NCI-H2227 (cell line): Measurements from ENCODE around the gene ZBTB2.

ENCODE experiments used
- DNase-seq: peaks from one replicate; lab custom pipeline; 2025; ENCODE audit not compliant: unreplicated experiment; lab: John Stamatoyannopoulos, UW

The ZBTB2 gene, protein sequence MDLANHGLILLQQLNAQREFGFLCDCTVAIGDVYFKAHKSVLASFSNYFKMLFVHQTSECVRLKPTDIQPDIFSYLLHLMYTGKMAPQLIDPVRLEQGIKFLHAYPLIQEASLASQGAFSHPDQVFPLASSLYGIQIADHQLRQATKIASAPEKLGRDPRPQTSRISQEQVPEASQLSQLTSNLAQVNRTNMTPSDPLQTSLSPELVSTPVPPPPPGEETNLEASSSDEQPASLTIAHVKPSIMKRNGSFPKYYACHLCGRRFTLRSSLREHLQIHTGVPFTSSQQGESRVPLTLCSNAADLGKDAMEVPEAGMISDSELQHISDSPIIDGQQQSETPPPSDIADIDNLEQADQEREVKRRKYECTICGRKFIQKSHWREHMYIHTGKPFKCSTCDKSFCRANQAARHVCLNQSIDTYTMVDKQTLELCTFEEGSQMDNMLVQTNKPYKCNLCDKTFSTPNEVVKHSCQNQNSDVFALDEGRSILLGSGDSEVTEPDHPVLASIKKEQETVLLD

DNA sequence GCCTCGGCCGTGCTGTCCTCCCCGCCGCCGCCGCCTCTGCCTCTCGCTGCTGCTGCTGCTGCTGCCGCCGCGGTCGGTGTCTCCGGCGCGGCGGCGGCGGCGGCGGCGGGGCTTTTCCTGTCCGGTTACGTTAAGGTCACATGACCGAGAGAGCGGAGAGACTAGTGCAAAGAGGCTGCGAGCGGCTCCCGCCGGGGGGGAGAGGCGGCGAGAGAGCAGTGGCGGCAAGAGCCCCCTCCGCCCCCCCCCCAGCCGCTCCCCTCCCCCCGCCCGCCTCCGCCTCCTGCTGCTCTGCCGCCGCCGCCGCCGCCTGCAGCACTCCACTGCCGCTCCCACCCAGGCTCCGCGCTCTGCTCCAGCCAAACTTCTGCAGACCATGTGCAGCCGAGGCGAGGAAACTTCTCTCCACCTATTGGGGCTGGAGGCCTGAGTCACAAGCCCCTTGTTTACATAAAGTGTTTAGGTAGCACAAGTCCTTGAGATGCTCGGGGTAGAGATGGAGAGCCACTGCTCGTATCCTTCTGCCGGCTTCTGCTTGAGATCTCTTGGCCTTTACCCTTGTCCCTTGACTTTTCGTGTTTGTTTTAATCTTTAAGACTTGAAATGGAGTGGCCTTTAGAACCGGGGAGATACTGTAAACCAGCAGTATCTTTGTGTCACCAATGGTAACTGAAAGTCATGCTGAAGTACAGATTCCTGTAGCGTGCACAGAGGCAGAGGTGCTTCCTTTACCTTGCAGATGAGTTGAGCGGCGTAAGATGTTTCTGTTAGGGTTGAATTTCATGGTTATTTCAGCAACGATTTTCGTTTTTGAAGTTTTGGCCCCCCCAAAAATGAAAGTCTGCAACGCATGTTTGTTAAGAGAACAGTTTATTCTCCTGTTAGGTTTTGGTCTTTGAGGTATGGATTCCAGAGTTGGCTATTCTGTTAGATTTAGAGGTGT lies at the start of gene ZBTB2:
TSS of gene ZBTB2 (minus strand) at position 89 of the 943 bp plus-strand sequence. CDS start 17,922 bp downstream, outside the sequence.
- peak; percentile 81 for DNase-seq

DNA sequence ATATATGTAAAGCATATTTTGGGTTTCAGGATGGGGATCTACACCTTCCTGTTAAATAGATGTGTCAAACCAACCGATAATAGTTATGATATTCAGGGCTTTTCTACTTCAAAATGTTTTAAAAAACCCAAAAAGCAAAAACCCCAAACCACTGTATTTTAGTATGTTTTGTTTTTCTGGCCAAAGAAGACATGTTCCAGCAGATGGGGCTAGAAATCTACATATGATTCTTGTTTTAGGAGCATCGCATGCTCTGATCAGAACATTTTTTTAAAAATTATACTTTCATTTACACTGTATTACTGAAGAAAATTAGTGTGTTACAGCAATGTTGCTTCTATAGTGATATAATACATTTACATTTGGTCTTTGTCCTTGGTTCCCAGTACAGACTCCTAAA lies 49.6 kb upstream of the ZBTB2 start:
- DNase-seq: no peak

DNA sequence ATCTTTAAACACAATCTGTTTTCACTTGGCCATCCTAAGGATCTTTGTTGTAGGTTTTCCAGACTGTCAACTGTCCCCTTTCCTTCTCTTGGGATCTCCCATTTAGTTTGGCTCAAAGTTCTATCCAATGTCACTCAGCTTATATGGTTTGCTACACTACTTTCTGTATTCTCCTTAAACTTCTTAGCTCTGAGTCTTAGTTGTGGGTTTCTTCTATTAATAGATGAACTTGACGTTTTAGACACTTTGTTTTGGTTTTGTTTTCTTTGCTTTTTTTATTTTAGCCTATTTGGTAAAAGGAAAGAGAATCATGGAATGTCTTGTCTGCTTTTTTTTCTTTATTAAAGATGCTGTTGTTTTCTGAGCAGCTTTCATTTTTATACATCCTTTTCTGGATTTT lies 49.1 kb upstream of the ZBTB2 start:
- no peak for DNase-seq

DNA sequence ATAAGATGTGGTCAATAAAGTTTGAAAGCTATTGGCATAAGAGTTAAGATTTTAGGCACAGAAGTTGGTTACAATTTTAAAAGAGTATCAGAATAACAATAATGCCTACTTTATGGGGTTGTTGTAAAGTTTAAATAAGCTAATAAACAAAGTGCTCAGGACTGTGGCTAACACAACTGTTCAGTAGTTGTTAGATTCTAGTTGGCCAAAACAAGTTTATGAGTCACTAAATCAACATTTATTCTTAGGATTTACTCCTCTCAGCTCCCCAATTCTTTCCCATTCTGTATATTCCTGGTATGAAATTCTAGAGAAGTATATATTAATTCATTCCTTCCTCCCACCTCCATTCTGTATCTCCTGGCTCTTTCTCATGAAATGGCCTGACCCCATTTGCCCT lies 46.0 kb upstream of the ZBTB2 start:
- no peak for DNase-seq

DNA sequence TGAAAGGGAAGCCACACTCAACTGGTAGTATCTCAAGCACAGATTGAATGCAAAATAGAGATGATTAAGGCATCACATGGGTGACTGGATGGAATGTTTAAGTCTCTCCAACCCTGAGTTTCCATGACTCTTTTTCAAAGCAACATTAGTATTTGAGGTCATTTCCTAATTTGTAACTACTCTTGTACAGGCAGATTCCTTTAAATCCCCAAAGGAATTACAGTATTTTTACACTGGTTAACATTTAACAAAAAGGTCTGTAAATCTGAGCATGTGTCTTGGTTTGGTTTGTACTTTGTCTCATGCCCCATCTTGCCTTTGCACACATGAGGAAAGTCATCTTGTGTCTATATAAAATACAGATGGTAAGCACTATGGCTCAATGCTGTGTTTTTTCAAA lies 45.4 kb upstream of the ZBTB2 start:
- no peak for DNase-seq

DNA sequence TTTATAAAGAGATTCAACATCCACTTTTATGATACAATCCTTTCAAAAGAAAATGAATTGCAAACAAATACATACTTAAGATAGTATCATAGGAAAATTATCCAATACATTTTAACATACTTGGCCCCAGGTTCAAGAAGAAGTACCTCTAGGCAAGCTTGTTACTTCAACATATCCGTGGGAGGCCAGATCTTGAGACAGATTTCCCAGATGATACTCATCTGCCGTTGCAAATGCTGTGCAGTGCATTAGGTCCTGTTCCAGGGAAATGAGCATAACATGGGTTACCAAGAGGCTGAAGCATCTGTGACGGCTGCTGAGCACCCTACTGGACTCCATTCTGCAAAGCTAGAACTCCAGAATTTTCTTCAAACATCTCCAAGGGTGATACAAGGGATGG lies 44.9 kb upstream of the ZBTB2 start:
- DNase-seq: no peak

DNA sequence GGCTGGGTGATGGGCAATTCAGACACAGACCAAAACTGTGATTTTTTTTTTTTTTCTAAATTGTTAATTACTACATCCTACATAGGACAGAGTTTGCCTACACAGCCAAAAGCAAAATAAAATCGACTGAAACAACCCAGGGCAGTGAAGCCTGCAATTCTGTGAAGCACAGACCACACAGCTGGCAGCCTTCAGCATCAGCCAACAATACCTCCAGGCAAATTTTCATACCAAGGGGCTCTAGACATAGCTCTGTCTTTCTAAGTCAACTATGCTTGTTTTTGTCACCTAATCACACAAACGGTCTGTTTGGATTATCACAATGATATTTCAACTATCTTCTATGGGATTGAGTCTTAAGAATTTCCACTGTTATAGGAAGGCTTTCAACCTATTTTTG lies 43.0 kb upstream of the ZBTB2 start:
- no peak for DNase-seq

DNA sequence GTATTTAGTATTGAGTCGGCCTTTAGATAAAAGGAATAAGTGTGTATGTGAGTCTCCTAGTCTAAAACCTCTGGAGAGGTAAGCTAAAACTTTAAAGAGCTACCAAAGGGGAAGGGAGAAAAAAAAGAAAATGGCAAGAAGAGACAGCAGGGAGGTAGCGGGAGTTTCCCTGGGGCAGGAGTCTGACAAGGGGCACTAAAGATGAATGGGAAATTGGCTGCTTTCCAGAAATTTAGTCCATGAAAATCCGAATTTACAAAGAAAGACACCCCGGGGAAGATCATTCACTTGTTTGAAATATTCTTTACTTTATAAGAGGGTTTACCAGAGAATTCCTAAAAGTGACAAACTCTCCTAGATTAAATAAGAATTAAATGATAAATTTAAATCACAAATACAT lies 41.3 kb upstream of the ZBTB2 start:
- DNase-seq: no peak

DNA sequence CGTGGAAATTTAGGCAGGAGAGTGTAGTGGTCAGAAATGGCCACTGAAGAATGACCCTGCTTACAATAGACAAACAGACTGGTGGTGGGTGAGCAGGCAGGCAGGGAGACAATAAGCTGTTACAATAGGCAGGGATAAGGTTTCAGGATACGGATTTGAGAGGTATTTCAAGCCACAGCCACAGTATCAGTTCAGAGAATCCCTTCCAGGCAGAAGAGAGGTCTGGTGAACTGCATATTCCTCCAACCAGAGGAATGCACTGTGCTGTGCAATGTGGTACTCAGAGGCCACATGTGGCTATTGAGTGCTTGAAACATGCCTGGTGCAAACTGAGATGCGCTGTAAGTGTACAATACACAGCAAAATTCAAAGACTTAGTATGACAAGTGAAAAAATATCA lies 40.0 kb upstream of the ZBTB2 start:
- no peak for DNase-seq

DNA sequence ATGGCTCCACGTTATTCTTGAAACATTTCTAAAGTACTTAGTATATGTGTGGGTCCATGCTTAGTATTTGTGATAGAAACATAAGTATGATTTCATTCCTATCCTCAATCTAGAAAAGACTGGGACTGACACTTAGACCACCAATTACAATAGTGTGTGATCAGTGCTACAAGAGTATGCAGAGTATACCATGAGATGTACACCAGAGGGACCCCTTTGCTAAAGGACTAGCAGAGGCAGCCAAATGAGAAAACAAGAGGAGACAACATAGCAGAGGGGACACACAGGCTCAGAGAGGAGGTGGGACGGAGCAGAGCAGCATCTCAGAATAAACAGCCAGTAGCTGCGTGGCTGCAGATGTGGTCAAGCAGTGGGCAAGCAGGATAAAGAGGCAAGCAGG lies 39.5 kb upstream of the ZBTB2 start:
- no peak for DNase-seq

DNA sequence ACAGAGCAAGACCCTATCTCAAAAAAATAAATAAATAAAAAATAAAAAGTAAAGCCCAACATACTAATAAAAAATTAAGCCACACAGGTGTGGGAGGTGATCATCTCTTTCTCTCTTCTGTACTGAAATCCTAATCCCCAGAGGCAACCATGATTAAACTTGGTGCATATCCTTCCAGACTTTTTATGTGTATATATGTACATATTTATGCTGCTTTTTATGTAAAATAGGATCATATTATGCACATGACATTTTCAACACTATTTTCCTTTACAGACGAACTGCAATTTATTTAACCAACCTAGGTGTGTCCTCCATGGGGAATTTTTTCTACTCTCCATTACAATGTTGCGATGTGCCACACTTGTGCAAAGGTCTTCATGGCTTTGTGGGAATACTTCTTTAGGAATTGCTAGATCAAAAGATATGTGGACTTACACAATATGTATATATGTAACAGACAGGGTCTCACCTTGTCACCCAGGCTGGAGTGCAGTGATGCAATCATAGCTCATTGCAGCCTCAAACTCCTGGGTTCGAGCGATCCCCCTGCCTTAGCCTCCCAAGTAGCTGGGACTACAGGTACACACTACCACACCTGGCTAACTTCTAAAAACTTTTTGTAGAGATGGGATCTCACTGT lies 36.9 kb upstream of the ZBTB2 start:
- no peak for DNase-seq

DNA sequence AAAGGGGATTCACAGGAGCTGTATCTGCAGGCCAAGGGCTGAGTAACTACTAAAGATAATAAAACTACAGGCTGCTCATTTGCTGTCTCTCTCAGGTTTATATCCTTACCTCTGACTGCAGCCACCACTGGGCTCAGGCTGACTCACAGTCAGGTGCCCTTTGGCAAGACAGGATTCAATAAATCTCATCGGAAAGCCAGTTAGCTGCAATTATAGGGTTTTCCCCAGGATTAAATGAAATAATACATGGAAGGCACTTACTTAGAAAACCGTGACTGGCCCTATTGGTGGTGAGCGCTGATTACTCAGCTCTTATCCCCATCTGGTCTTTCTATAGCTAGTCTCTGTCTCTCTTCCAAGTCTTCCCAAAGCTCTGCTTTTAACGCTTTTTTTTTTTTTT lies 34.2 kb upstream of the ZBTB2 start:
- no peak for DNase-seq

DNA sequence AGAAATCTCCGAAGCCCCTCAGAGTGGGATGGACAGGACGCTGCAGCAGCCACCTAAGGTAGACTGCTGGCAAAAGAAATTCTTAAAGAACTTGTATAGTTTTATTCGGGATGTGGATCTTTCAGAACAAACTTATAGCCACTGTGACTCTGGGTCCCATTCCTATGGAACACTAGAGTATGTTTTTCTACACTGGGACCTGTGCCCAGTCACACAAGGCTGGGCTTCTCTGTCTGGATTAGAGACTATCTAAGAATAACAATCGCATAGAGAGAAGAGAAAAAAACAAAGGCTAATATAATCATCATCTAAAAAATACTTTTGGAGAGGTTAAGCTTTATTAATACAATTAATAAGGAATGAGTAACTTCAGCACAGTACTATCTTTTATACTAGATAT lies 31.6 kb upstream of the ZBTB2 start:
- no peak for DNase-seq

DNA sequence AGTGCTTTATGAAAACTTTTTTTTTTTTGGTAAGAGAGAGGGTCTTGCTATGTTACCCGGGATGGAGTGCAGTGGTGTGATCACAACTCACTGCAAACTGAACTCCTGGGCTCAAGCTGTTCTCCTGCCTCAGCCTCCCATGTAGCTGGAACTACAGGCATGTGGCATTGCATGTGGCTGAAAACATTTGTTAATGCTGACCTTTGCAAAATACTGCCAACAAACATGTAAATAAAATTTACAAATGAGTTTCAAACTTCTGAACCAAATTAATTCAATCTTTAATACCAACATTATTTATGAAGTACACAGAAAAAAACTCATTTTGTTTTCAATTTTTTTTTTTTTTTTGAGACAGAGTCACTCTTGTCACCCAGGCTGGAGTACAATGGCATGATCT lies 26.1 kb upstream of the ZBTB2 start:
- DNase-seq: no peak

DNA sequence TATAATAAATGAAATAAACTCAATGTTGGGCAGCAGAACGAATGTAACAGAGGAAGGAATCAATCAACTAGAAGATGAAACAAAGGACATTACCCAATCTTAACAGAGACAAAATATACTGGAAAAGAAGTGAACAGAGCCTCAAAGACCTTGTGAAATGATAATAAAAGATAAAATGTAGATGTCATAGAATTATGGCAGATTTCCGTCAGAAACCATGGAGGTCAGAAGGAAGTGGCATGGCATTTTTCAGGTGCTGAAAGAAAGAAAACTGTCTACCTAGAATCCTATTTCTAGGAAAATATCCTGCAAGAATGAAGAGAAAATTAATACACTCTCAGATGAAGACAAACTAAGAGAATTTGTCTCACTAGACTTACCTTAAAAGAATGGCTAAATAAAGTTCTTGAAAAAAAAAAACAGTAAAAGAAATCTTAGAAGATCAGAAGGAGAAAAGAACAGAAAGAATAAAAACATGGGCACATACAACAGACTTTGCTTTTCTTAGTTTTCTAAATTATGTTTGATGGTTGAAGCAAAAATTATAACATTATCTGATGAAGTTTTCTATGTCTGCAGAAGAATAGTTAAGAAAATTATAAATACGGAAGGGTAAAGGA lies 23.4 kb upstream of the ZBTB2 start:
- DNase-seq: no peak

DNA sequence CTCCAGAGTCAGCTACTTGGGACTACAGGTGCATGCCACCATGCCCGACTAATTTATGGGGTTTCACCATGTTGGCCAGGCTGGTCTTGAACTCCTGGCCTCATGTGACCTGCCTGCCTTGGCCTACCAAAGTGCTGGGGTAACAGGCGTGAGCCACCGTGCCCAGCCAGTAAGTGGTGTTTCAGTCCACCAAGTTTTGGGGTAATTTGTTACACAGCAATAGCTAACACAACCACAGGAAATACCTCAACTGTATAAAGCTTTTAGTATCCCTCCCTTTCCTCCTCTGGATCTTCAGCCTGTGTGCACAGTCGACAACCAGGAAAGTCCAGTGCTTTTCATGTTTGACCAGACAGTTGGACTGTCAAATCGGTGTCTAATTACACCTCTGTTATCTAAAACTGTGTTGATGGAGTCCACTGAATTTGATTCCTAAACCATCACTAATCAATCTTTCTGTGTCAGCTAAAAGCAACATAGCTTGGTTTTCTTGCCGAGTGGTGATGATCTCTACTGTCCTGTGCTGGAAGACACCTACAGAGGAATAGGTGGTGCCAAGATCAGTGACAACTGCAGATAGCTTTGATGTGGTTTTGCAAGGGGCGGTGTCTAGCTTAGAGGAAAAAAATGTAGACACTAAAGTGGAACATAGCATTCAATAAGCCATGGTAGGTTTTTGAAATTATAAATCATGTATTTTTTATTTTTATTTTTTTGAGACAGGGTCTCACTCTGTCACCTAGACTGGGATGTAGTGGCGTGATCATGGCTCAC lies 22.2 kb upstream of the ZBTB2 start:
- no peak for DNase-seq

DNA sequence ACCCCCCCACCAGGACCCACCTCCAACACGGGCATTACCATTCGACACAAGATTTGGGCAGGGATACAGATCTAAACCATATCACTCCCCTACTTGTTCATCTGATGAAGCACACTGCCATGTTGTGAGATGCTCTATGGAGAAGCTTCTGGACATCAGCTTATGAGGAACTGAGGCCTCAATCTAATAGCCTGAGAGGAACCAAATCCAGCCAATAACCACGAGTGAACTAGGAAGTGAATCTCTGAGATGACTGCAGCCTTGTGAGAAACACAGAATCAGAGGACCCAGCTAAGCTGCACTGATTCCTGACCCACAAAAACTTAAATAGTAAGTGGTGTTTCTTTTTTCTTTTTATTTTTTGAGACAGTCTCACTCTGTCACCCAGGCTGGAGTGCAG lies 21.6 kb upstream of the ZBTB2 start:
- DNase-seq: no peak

DNA sequence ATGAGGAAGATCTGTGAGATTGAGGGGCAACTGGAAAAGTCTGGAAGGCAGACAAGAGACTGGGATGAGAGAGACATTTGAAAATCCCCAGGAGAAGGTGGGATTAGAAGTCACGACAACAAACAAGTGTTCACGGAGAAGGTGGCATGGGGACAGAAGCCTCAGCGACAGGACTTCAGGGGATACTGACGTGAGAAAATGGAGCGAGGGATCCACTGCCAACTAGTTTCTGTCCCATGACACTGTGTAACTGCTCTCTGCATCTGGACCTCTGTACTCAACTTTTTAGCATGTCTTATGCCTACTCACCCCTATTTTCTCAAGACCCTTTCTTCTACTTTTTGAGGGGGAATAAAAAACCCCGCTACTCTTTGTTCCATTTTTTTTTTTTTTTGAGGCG lies 18.3 kb upstream of the ZBTB2 start:
- no peak for DNase-seq

DNA sequence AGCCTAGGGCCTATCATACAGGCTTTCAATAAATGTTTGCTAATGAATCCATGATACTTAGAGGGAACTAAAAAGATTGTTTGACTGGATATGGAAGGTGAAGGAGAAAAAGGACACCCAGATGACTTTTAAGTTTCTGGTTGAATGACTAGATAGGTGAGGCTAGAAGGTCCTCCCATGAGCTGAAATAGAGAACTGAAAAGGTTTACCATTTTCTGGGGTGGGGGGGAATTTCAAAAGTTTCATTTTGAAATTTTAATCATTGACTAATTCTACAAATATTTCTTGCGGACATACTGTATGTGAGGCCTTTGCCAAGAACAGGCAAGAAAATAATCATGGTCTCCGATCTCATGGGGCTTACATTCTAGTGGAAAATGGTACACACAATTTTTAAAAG lies 17.9 kb upstream of the ZBTB2 start:
- no peak for DNase-seq

DNA sequence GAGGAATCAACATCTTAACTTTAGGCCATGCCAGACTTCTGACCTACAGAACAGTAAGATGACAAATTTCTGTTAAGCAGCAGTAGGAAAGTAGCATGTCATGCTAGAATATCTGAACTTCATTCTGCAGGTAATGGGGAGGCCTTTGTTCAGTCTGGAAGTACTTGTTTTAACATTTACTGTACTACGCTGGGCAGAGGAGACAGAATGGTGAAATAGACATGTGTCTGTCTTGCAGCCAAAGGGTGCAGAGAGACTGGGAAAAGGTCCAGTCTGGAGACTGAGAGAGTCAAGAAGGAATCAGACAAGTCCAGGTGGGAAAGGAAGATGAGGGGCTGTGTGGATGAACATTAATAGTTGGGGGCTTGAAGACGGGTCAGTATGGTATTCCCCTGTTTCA lies 17.5 kb upstream of the ZBTB2 start:
- no peak for DNase-seq
